GM19395 (cell line): ENCODE results near the gene ZNF654.
"Not testable (repeated sequence)": the region's sequence is repeated elsewhere in the genome, so short reads cannot be mapped to it uniquely, and the experiment has no call there.

ENCODE experiments used
- ATAC-seq: cut with Tn5 transposase; IDR thresholded peaks from one replicate; pipeline ENCODE4 v1.9.1; 2021; ENCODE audit warnings: mild to moderate bottlenecking, moderate library complexity; ENCODE audit not compliant: unreplicated experiment

ZNF654 gene

GRCh38 chr3:88133711-88134263 is 74.7 kb downstream of the ZNF654 start:
- ATAC-seq = no peak

DNA sequence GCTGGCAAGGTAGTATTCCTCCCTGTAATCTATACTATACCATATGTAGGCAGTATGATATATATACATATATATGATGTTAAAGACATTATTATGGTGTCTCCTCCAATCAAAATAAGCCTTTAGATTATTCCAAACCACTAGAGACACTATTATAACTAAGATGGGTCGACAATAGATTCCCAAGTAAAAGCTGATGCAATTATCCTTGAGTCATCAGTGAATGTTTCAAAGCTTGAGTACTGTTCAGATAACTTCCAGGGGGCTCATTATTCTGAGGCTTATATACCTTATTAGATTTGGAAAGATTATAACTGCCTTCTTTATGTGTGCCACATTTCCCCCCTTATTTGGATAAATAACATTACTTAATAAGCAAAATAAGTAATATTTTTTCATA is 78.8 kb downstream of the ZNF654 start:
- no peak for ATAC-seq

GRCh38 chr3:88141458-88142083 is 82.5 kb downstream of the ZNF654 start:
- ATAC-seq = no peak

- no peak for ATAC-seq
Observed at GRCh38 chr3:88142094-88142624, 83.1 kb downstream of the ZNF654 start.

GRCh38 chr3:88147261-88147660 is 88.2 kb downstream of the ZNF654 start:
- ATAC-seq = no peak

DNA sequence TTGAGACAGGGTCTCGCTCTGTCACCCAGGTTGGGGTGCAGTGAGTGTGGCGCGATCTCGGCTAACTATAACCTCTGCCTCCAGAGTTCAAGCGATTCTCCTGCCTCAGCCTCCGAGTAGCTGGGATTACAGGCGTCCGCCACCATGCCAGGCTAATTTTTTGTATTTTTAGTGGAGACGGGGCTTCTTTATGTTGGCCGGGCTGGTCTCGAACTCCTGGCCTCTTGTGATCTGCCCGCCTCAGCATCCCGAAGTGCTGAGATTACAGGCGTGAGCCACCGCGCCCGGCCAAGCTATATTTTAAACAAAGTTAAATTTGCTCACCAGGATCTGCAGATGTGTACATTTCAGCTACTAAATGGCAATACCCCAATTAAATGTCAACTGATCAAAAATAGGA is 89.6 kb downstream of the ZNF654 start:
- ATAC-seq = no peak

DNA sequence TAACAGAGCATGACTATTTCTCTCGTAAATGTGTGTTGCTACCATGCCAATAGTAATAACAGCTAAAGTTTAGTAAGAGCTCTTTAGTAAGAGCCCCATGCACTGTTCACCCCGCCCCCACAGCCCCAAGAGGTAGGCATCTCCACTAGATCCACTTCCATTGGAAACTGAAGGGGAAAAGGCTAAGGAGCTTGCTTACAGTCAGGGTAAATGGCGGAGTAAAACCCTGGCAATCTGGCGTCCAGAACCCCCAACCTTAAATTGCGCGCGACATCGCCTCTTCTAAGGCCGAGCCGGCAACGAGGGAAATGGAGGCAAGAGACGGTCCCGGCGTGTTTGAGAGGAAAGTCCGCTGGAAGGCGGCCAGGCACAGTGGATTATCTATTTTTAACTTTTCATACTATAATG is 90.0 kb downstream of the ZNF654 start:
- ATAC-seq = peak; percentile 28

DNA sequence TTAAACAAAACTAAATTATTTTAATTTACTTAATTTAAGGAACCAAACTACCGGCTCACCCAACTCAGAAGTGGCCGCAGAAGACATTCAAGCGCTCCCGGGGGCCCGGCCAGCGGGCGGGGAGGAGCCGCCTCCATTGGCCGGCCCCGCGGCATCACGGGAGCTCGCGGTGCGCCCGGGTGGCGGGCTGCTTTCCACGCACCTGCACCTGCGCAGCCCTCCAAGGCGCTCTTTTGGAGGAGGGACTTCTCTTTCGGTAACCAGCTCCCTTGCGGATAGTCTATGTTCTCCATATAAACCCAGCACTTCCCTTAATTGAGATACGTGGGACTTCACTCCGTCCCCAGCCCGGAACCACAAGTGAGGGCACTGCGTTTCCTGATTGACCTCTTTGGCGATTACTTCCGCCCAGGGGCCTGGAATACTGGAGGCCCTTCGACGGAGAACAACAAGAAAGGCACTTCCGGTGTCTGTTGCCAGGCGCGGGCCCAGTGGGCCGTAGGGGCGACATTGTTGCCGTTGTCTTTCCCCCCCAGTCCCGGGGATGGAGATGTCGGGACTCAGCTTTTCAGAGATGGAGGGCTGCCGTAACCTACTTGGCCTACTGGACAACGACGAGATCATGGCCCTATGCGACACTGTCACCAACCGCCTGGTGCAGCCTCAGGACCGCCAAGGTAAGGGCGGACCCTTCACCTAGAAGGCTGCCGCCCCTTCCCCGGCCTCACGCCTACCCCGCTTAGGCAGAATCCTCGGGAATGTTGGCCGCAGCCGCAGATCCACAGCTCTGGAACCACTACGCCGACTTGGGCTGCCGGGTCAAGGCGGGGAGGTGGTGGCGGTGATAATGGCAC is 90.7 kb downstream of the ZNF654 start, which contains the start of gene C3orf38:
Gene C3orf38 (plus strand): TSS at position 451 of the 854 bp plus-strand sequence. CDS start 94 bp downstream, at position 545.
- ATAC-seq = peak; percentile 83

DNA sequence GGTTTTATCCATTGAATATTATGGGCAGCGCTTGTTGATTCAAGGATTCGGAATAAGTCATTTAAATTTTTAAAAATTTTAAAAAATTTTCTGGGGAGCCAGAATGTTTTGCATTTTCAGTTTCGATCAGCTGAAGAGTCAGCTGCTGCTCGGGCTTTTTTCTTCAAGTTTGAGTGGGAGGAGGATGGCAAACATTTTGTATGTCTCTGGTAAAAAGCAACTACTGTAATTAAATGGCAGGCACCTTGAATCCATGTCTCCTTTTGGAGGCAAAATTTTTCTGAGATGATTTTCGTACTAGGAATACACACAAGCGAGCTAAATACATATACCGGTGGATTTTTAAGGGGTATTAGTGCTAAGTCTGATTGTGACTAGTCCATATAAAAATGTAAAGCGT is 91.3 kb downstream of the ZNF654 start:
- ATAC-seq = peak; percentile 40

GRCh38 chr3:88150806-88151205 is 91.8 kb downstream of the ZNF654 start:
- ATAC-seq = peak; percentile 21

GRCh38 chr3:88151358-88151757 is 92.3 kb downstream of the ZNF654 start:
- ATAC-seq = no peak

DNA sequence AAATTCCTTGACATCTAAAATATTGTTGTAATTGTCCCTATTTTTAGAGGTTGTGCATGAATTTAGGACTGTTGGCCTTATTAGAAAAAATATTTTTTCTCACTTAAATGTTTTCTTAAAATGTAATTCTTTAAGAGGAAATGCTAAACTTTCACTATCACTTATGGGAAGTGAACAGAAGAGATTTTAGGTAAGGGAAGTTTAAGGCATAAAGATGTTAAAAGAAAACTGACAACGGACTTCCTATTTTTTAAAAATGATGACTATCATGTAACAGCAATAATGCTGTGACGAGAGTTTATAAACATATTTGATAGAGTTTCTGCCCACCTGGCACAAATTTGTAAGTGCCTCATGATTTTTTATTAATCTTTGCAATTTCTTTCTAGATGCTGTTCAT is 93.8 kb downstream of the ZNF654 start:
- no peak for ATAC-seq

- no peak for ATAC-seq
Observed at GRCh38 chr3:88166419-88166971, 107.4 kb downstream of the ZNF654 start.

GRCh38 chr3:88167173-88167572 is 108.1 kb downstream of the ZNF654 start:
- no peak for ATAC-seq

- ATAC-seq = no peak
Observed at GRCh38 chr3:88167704-88168103, 108.6 kb downstream of the ZNF654 start.

- no peak for ATAC-seq
Observed at GRCh38 chr3:88168171-88168570, 109.1 kb downstream of the ZNF654 start.

GRCh38 chr3:88180398-88180999 is 121.4 kb downstream of the ZNF654 start:
- ATAC-seq = peak; percentile 93

DNA sequence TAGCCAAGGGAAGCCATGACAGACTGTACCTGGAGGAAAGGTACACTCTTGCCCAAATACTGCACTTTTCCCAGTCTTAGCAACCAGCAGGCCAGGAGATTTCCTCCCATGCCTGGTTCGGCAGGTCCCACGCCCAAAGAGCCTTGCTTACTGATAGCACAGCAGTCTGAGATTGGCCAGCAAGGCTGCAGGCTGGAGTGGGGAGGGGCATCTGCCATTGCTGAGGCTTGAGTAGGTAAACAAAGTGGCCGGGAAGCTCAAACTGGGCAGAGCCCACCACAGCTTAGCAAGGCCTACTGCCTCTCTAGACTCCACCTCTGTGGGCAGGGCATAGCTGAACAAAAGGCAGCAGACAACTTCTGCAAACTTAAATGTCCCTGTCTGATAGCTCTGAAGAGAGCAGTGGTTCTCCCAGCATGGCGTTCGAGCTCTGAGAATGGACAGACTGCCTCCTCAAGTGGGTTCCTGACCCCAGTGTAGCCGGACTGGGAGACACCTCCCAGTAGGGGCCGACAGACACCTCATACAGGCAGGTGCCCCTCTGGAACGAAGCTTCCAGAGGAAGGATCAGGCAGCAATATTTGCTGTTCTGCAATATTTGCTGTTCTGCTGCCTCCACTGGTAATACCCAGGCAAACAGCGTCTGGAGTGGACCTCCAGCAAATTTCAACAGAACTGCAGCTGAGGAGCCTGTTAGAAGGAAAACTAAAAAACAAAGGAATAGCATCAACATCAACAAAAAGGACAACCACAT is 123.3 kb downstream of the ZNF654 start:
- ATAC-seq = not testable (repeated sequence)

DNA sequence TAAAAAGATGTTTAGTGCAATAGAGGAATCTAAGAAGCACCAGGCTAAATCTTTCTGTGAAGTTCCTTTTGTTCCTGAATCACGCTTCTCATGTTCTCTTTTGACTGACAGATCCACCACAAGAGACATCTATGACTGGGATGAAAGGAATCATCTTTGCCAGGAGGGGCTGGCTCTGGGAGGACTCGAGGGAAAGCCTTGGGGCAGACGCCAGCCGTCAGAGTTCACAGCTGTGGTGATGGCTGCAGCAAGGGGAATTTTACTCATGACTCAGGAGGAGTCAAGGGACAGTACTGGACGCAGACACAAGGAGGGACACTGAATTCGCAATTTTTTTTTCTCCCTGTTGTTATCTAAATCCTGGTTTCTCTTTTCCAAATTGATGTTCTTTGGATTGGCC is 129.4 kb downstream of the ZNF654 start:
- ATAC-seq = no peak

DNA sequence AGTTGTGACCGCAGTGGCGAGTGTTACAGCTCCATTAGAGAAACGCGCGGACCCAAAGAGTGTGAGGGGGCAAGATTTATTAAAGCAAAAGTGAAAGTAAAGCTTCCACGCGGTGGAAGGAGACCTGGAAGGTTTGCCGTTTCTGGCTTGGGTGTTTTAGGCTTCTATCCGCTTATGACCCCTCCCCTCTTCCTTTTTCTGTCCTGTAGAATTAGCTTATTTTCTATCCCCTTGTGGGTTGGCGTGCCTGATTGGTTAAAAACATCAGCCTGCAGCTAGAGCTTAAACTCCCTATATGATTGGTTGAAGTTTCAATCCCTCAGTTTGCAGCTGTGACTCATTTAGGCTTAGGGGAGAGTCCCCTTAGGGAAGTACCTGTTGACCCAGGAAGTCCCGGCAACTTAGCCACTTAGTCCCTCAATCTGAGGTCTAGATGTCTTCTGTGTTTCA is 130.3 kb downstream of the ZNF654 start:
- peak; percentile 84 for ATAC-seq
